Activated gamma-delta T cell (primary cell): ENCODE data around the gene ZNF398.
"Not testable (repeated sequence)": the region's sequence is repeated elsewhere in the genome, so short reads cannot be mapped to it uniquely, and the experiment has no call there.

ENCODE experiments used
- DNase-seq: peaks from one replicate; lab custom pipeline; 2025; lab: John Stamatoyannopoulos, UW

Gene ZNF398

DNA sequence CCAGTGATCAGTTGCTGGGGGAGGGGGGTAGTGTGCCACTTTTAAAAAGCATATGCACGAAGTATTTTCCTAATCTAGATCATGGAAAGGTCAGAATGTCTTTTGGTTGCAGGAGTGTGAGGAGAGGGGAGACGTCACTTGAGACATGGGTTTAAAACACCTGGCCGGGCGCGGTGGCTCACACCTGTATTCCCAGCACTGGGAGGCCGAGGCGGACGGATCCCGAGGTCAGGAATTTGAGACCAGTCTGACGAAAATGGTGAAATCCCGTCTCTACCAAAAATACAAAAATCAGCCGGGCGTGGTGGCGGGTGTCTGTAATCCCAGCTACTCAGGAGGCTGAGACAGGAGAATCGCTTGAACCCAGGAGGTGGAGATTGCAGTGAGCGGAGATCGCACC lies 79.1 kb downstream of the ZNF398 start:
- not testable (repeated sequence) for DNase-seq

DNA sequence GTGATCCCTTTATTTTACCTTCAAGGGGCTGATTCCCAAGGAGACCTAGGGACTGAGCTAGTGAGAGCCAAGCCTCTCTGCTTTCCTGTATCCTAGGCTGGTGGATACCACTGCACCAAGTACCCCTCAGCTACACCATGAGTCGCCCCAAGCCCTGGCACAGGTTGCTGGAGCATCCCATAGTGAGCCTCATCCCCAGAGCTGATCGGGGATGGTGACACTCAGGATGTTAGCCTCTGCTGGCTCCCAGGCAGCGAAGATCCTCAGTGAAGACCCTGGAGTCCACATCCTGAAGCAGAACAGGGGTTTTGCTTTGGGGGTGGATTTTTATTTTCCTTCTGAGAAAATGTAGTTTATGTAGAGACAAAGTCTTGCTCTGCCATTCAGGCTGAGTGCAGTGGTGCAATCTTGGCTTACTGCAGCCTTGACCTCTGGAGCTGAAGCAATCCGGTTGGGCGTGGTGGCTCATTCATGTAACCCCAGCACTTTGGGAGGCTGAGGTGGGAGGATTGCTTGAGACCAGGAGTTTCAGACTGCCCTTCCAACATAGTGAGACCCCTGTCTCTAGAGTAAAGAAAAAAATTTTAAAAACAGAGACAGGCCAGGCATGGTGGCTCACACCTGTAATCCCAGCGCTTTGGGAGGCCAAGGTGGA lies 79.7 kb downstream of the ZNF398 start:
- no peak for DNase-seq

DNA sequence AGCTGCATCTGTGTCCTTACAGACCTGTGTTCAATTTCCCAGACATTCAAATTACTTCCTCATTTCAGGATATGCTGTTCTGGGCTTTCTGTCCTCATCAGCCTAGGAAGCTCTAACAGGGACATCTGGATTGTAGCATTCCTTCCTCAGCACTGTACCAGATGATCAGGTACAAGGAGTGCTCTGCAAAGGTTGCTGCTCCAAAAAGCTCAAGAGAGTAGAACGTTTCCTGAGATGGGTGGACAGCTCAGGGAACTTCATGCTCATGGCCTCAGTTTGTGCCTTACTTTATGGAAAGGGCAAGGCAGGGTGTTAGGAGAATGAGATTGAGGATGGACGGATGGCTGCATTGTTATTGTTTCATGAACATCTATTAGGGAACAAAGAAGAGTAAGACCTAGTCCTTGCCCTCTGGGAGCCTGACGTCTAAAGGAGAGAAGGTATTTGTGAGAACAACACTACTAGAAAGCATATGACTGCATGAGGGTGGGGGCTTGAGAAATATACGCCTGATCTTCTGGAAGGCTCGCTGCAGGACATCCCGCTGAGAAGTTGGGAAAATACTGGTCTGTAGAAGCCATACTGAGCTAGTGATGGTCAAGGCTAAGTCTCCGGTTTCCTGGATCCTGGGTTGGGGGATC lies 81.7 kb downstream of the ZNF398 start:
- no peak for DNase-seq

DNA sequence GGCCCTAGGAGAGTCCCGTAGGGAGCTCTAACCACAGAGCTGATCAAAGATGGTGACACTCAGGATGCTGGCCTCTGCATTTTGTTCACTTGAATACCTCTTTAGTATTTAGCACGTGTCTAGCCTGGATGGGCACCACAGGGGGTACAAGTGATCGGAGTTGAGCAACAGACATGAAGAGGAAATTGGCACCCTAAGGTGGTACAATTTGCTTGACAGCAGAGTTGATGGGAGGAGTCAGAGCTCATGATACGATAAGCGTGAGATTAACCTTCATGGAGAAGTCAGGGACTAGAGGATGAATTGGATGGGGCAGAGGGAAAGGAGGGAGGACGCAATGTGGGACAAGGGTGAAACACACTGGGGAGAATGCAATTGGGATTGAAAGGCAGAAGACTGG lies 82.3 kb downstream of the ZNF398 start:
- no peak for DNase-seq

DNA sequence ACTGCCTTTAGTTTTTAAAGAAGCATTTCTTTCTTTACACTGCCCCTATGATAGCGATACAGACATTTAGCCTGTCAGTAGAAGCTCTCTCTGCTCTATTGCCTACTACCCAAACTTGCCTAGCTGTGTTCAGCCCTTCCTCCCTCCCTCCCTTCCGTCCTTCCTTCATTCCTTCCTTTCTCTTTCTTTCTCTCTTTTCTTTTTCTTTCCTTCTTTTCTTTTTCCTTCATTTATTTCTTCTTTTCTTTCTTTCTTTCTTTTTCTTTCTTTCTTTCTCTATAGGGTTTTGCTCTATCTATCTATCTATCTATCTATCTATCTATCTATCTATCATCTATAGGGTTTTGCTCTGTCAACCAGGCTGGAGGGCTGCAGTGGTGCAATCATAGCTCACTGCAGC lies 85.1 kb downstream of the ZNF398 start:
- no peak for DNase-seq
